Measurements from ENCODE around the gene PHC3.
"Not testable (repeated sequence)": the region's sequence is repeated elsewhere in the genome, so short reads cannot be mapped to it uniquely, and the experiment has no call there.

PHC3 gene

DNA sequence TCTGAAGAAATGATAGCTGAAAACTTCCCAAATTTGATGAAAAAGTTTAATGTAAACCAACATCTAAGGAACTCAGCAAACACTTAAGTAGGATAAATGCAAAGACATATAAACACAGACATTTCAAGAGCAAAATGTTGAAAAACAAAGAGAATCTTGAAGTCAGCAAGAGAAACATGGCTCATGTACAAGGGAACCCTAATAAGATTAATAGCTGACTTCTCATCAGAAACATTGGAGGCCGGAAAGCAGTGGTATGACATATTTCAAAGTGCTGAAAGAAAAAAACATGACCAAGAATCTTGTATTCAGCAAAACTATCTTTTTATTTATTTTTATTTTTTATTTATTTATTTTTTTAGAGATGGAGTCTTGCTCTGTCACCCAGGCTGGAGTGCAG is 30.1 kb upstream of the PHC3 start:
- H4K20me1 ChIP-seq = no peaks in the 10 kb centered on the region
- H3K27ac ChIP-seq = no peak overlapping the region
- no peak overlapping the region for H3K4me2 ChIP-seq
- no peak for TF ChIP-seq Cebpa-rat (IDR thresholded peaks at IDR 0.05)
- no peak overlapping the region for H3K4me3 ChIP-seq
- no peak overlapping the region for H3K9ac ChIP-seq
- H3K9me3 ChIP-seq = peaks cover 6% of the 10 kb centered on the region
- no peaks in the 10 kb centered on the region for H3K4me1 ChIP-seq
- no peaks in the 10 kb centered on the region for H3K36me3 ChIP-seq
- no peaks in the 10 kb centered on the region for H3K27me3 ChIP-seq

DNA sequence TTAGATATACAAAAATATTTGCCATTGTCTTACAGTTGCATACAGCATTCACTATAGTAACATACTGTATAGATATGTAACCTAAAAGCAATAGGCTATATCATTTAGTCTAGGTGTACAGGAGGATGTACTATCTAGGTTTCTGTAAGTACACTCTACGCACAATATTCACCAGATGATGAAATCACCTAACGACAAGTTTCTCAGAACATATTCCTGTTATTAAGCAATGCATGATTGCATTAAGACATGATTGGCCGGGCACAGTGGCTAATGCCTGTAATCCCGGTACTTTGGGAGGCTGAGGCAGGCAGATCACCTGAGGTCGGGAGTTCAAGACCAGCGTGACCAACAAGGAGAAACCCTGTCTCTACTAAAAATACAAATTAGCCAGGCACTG is 26.2 kb upstream of the PHC3 start:
- Histone ChIP-seq H3K9ac (no peak overlapping the region), H3K27me3 (no peaks in the 10 kb centered on the region), H4K20me1 (no peaks in the 10 kb centered on the region), H3K4me1 (no peaks in the 10 kb centered on the region), H3K4me3 (no peak overlapping the region), H3K9me3 (no peaks in the 10 kb centered on the region; the same call in 1 of the 2 replicates), H3K4me2 (no peak overlapping the region), H3K36me3 (no peaks in the 10 kb centered on the region), H3K27ac (no peak overlapping the region)
- TF ChIP-seq Cebpa-rat (IDR thresholded peaks at IDR 0.05) = no peak

GRCh38 chr3:170206164-170206762 is 24.7 kb upstream of the PHC3 start:
- H3K4me1 ChIP-seq = not testable (repeated sequence)

DNA sequence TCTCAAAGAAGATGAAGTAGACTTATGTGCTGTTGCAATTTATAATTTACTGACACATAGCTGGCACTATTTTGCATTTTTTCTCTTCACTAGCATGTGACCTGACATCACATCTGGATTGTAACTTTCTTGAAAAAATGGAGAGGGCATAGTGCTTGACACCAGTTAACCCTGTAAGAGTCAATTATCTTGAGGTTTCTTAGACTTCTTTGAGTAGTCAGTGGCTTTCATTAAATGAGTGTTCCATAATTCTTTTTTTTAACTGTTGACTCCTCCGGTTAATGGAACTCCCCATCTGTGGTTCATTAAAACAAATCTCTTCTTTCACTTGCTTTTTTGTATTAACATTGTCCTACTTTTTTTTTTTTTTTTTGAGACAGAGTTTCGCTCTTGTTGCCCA is 23.8 kb upstream of the PHC3 start:
- no peak overlapping the region for H3K4me3 ChIP-seq
- H3K27me3 ChIP-seq = no peaks in the 10 kb centered on the region
- H3K4me1 ChIP-seq = no peaks in the 10 kb centered on the region
- no peak overlapping the region for H3K4me2 ChIP-seq
- H3K9ac ChIP-seq = no peak overlapping the region
- H3K9me3 ChIP-seq = no peaks in the 10 kb centered on the region
- H3K27ac ChIP-seq = no peak overlapping the region
- no peaks in the 10 kb centered on the region for H3K36me3 ChIP-seq
- TF ChIP-seq Cebpa-rat (IDR thresholded peaks at IDR 0.05) = no peak
- no peaks in the 10 kb centered on the region for H4K20me1 ChIP-seq

More at GRCh38 chr3:170206164-170206762, 24.7 kb upstream of the PHC3 start:
- H3K27ac ChIP-seq, H3K4me2 ChIP-seq, H3K9ac ChIP-seq, H3K9me3 ChIP-seq, H3K27me3 ChIP-seq, H3K4me3 ChIP-seq, H4K20me1 ChIP-seq, H3K36me3 ChIP-seq: not testable (repeated sequence)

GRCh38 chr3:170204509-170204908 is 23.0 kb upstream of the PHC3 start:
- Histone ChIP-seq H4K20me1 (no peaks in the 10 kb centered on the region), H3K36me3 (no peaks in the 10 kb centered on the region), H3K9me3 (no peaks in the 10 kb centered on the region), H3K4me1 (no peaks in the 10 kb centered on the region), H3K27ac (no peak overlapping the region), H3K27me3 (no peaks in the 10 kb centered on the region), H3K4me2 (no peak overlapping the region), H3K9ac (no peak overlapping the region), H3K4me3 (no peak overlapping the region)
- TF ChIP-seq Cebpa-rat (IDR thresholded peaks at IDR 0.05) = no peak

DNA sequence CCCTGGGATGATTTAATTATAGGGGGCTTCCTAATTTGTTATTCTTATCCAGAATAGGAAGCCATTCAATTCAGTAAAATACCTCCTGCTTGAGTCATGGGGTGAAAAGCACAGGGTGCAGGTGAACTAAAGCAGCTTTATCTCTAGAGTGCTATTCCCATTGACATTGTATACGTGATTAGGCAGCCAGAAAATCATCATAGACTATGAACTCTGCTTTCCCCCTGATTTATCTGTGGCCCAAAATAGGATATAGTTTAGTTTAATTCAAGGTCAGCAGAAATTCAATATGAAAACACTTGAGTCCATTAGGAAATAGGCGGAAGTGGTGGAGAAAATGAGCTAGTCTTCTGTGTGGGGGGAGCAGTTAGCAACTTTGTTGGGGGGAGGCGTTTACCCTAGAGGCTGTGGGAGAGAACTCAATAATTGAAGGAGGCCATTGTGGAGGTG is 22.5 kb upstream of the PHC3 start:
- Histone ChIP-seq H3K4me1 (no peaks in the 10 kb centered on the region), H3K9ac (no peak overlapping the region), H3K27ac (no peak overlapping the region), H3K4me3 (no peak overlapping the region), H3K4me2 (no peak overlapping the region), H3K27me3 (no peaks in the 10 kb centered on the region), H3K36me3 (no peaks in the 10 kb centered on the region), H4K20me1 (no peaks in the 10 kb centered on the region), H3K9me3 (no peaks in the 10 kb centered on the region)
- TF ChIP-seq Cebpa-rat (IDR thresholded peaks at IDR 0.05) = no peak

- H4K20me1 ChIP-seq = no peaks in the 10 kb centered on the region
- no peaks in the 10 kb centered on the region for H3K27me3 ChIP-seq
- no peaks in the 10 kb centered on the region for H3K4me1 ChIP-seq
- no peak overlapping the region for H3K9ac ChIP-seq
- H3K9me3 ChIP-seq = no peaks in the 10 kb centered on the region
- TF ChIP-seq Cebpa-rat (IDR thresholded peaks at IDR 0.05) = no peak
- no peak overlapping the region for H3K27ac ChIP-seq
- no peak overlapping the region for H3K4me3 ChIP-seq
- H3K36me3 ChIP-seq = no peaks in the 10 kb centered on the region
- H3K4me2 ChIP-seq = no peak overlapping the region
Measured at GRCh38 chr3:170203457-170203856, 21.9 kb upstream of the PHC3 start.

DNA sequence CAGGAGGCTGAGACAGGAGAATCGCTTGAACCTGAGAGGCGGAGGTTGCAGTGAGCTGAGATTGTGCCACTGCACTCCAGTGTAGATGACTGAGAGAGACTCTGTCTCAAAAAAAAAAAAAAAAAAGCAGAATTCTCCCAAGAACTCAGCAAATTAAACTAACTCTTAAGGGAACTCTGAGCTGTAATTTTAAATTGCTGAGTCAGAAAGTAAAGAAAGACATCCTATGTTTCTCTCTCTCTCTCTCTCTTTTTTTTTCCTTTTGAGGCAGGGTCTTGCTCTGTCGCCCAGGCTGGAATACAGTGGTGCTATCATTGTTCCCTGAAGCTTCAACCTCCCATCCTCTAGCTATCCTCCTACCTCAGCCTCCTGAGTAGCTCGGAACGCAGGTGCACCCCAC is 20.0 kb upstream of the PHC3 start:
- Histone ChIP-seq H3K4me2 (no peak overlapping the region), H3K27me3 (no peaks in the 10 kb centered on the region), H3K9ac (no peak overlapping the region), H4K20me1 (no peaks in the 10 kb centered on the region), H3K4me1 (no peaks in the 10 kb centered on the region), H3K27ac (no peak overlapping the region), H3K9me3 (no peaks in the 10 kb centered on the region), H3K4me3 (no peak overlapping the region), H3K36me3 (no peaks in the 10 kb centered on the region)
- TF ChIP-seq Cebpa-rat (IDR thresholded peaks at IDR 0.05) = no peak

DNA sequence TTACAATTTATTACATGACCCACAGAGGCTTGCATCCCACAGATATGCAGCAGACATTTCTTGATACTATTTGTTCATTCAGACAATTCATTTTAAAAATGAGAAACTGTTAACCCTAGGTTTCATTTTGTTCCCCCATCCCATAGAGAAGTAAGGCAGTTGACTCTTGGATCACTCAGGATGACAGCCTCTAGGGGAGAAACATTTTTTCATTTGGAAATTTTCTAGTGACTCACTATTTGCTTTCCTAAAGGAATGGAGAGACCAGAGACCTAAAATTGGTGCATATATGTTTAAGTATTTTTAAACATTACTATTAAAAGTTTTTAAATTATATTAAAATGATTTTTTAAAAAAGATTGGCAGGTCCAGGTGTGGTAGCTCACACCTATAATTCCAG is 19.5 kb upstream of the PHC3 start:
- H3K4me1 ChIP-seq = no peaks in the 10 kb centered on the region
- no peaks in the 10 kb centered on the region for H3K9me3 ChIP-seq
- H3K27ac ChIP-seq = no peak overlapping the region
- no peak overlapping the region for H3K4me3 ChIP-seq
- no peaks in the 10 kb centered on the region for H3K36me3 ChIP-seq
- no peak for TF ChIP-seq Cebpa-rat (IDR thresholded peaks at IDR 0.05)
- H3K4me2 ChIP-seq = no peak overlapping the region
- no peaks in the 10 kb centered on the region for H3K27me3 ChIP-seq
- H3K9ac ChIP-seq = no peak overlapping the region
- no peaks in the 10 kb centered on the region for H4K20me1 ChIP-seq

DNA sequence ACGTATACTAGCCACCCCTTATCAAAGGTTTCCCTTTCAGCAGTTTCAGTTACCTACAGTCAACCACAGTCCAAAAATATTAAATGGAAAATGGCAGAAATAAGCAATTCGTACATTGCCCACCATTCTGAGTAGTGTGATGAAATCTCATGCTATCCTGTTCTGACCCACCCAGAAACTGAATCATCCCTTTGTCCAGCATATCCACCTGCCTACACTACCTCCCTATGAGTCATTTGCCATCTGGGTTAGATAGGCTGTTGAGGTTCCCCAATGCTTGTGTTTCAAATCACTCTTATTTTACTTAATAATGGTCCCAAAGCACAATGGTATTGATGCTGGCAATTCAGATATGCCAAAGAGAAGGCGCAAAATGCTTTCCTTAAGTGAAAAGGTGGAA is 15.3 kb upstream of the PHC3 start:
- Histone ChIP-seq H4K20me1 (no peaks in the 10 kb centered on the region), H3K9ac (no peak overlapping the region), H3K36me3 (no peaks in the 10 kb centered on the region), H3K27me3 (no peaks in the 10 kb centered on the region), H3K4me3 (no peak overlapping the region), H3K27ac (no peak overlapping the region), H3K4me1 (no peaks in the 10 kb centered on the region), H3K4me2 (no peak overlapping the region), H3K9me3 (no peaks in the 10 kb centered on the region)
- TF ChIP-seq Cebpa-rat (IDR thresholded peaks at IDR 0.05) = no peak

DNA sequence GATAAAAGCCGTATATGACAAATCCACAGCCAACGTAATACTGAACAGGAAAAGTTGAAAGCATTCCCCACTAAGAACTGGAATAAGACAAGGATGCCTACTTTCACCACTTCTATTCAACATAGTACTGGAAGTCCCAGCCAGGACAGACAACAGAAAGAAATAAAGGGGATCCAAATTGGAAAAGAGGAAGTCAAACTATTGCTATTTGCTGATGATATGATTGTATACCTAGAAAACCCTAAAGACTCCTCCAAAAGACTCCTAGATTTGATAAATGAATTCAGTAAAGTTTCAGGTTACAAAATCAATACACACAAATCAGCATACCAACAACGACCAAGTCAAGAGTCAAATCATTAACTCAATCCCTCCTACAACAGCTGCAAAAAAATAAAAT is 14.2 kb upstream of the PHC3 start:
- H3K27me3 ChIP-seq, H4K20me1 ChIP-seq, H3K4me1 ChIP-seq, H3K36me3 ChIP-seq, H3K9me3 ChIP-seq, H3K27ac ChIP-seq, H3K9ac ChIP-seq, H3K4me2 ChIP-seq, H3K4me3 ChIP-seq: not testable (repeated sequence)

Measured in BLaER1 (cell line).